RWPE1 (cell line): Measurements from ENCODE around the gene ZNF729.

Source experiments
- CTCF ChIA-PET: fragments of 350-600 bp; sonication (Branson Sonifier 250); formaldehyde crosslinking; extraction: SDS; loops from one replicate; lab custom pipeline; 2021; lab: Yijun Ruan, JAX
- POLR2A ChIA-PET: fragments of 400-600 bp; formaldehyde crosslinking; extraction: SDS; loops from one replicate; lab custom pipeline; 2020; ENCODE audit warnings: antibody characterized with exemption; ENCODE audit not compliant: low non-redundant PET; lab: Yijun Ruan, JAX
- DNase-seq: peaks from one replicate; pipeline ENCODE4 v3.0.0; 2012; ENCODE audit warnings: low spot score
- H3K27ac ChIP-seq: fragments of 450-650 bp; 2 replicates; pipeline ENCODE4 v1.5.1; 2017
- CTCF ChIP-seq: fragments of 450-650 bp; conservative IDR thresholded peaks from 2 replicates; pipeline ENCODE4 v1.5.1; 2017; ENCODE audit warnings: low read depth, mild to moderate bottlenecking

Gene ZNF729

GRCh38 chr19:22326219-22326618 lies 40.0 kb downstream of the ZNF729 start:
- TF ChIP-seq CTCF: no peak
- no peak overlapping the region for H3K27ac ChIP-seq
- no peak for DNase-seq
- ChIA-PET POLR2A (no interaction called here), CTCF (no interaction called here)

DNA sequence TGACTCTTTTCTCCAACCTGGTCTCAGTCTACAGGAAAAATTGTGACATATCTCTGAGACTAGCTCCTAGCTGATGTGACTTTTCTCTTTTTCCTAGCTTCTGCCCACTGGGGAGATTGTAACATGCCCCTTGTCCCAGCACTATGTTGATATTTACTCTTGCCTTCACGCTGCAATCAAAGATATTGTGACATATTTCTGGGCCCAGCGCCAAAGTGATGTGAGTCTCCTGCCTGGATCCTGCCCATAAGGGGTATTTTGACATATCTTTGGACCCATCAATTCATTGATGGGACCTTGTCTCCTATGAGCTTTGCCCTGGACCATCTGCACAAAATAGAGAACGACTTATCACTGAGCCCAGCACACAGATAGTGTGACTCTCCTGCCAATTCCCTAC lies 41.1 kb downstream of the ZNF729 start:
- no peak overlapping the region for H3K27ac ChIP-seq
- POLR2A ChIA-PET: no interaction called here
- no peak for TF ChIP-seq CTCF
- DNase-seq: no peak
- CTCF ChIA-PET: no interaction called here

DNA sequence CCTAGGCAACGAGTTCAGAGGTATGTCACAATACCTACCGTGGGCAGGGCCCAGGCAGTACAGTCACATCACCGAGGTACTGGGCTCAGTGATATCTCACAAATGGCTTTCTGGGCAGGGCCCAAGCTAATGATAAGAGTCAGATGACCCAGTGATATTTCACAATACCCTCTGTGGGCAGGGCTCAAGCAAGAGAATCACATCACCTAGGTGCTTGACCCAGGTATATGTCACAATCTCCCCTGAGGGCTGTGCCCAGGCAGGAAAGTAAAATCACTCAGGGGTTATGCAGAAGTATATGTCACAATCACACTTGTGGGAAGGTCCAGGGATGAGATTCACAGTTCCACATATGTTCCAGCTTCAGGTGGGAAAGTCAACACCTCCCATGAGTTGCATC lies 45.3 kb downstream of the ZNF729 start:
- ChIA-PET CTCF (no interaction called here), POLR2A (no interaction called here)

DNA sequence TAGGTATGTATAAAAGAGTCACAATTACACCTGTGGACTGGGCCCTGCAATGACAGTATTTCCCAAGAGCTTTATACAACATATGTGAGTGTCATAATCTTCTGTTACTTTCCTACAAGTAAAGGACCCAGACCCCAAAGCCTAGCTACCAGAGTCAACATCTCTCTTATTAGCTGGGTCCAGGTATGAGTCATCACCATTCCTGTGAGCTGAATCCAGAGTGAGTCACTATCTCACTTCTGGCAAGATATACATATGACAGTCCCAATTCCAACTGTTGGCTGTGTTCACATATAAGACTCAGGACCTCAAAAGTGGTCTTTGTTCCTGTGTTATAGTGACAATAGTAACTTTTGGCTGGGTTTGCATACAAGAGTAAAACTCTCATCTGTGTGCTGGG lies 46.7 kb downstream of the ZNF729 start:
- ChIA-PET CTCF (no interaction called here), POLR2A (no interaction called here)
- TF ChIP-seq CTCF: no peak
- DNase-seq: no peak
- H3K27ac ChIP-seq: no peak overlapping the region

More for the DNA sequence above, 45.3 kb downstream of the ZNF729 start:
- no peak overlapping the region for H3K27ac ChIP-seq
- DNase-seq: no peak
- no peak for TF ChIP-seq CTCF

- no peak overlapping the region for H3K27ac ChIP-seq
- TF ChIP-seq CTCF: no peak
- CTCF ChIA-PET: no interaction called here
- POLR2A ChIA-PET: no interaction called here
- DNase-seq: no peak
These were observed 49.5 kb downstream of the ZNF729 start for GRCh38 chr19:22335716-22336115.

DNA sequence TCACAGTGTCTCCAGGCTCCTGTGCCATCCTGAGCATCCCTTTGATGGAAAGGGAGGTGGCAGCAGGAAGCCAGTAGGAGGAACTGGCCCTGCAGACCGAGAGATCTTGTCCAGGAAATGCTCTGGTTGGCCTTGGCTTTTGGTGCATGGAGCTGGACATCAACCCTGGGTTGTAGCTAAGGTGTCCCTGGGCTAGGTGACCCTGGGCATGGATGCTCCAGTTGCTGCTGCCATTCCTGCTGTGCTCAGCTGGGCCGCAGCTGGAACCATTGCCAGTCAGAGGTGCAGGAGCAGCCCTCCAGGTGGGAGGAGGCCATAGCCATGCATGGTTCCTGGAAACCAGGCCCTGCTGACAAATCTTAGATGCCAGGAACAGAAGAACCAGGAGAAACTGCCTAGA lies 68.4 kb downstream of the ZNF729 start:
- no peak overlapping the region for H3K27ac ChIP-seq
- no peak for DNase-seq
- ChIA-PET POLR2A (no interaction called here), CTCF (no interaction called here)
- no peak for TF ChIP-seq CTCF
